ENCODE measurements around the gene GPC6.

GPC6 gene

DNA sequence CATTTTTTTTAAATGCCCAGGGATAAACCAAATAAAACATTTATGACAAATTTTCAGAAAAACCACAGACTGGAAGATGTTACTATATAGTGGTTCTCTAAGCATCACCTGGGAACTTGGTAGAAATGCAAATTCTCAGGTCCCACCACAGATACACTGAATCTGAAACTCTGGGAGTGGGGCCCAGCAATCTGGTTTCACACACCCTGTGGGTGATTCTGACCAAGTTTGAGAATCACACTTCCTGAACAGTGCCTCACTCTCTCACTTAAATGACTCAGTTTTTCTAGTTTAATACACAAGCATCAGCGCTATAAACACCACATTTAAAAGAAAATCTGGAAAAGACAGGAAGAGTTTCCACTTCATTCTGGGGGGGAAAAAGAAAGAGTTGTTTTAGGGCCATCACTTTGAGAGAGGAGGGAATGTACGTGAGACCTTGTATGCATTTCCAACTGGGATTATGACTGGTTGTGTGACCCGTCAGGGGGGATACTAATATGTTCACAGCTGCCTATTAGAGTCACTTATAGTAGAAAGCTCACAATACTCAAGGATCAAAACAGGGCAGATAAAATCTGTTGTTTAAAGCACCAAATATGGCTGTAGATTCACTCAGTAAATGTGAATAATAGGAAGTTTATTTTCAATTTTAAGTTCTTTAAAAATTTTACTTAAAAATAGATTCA, 567.7 kb downstream of the GPC6 start:
- no peak for DNase-seq

DNA sequence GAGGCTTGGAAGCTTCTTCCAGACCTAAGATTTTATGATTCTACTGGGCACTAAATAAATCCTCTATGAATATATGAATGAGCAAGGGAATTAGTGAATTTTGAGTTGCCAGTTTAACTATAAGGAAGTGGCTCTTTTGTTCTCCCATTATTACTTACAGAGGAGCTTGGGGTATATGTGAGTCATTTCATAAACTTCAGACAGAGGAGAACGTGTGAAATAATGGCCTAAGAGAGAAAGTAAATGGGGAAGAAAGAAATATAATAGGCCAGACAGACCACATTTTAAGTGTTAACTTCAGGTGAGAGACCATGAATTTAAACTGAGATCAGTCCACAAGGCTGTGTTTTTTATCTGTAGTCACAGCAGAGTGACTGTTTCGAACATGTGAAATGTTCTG, 570.9 kb downstream of the GPC6 start:
- no peak for DNase-seq

DNA sequence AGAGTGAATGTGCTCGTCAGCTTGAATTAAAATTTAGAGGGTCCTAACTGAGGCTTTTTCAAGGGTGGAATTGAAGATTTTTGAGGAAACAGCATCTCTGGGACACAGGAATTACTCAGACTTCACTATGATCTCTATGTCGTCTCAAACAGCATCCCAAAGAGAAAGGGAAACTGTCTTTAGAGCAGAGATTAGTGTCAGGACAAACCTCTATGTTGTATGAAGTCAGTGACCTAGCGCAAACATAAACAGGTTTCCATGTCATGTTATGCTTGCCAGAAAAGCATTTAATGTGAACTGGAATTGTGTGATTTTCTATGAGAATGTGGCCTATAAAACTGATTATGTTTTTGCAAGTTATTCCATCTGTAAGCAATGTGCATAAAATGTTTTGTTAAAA, 573.7 kb downstream of the GPC6 start:
- DNase-seq = no peak

DNA sequence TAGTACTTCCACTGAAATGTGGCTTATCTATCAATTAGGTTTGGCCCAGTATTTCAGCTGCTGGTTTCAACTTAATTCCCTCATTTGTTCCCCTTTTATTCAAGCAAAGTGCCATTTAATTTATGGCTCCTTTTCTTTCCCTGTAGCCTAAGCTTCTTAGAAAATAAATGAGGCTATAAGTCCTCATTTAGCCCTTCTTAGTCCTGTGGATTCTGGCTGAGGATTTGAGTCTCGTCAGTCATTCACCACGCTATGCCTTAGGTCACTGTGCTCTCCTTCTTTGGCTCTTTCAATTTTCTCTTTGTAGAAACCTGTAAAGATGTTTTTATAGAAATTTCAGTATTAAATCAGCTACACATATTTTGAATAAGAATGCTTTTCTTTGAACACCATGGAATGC, 579.1 kb downstream of the GPC6 start:
- no peak for DNase-seq

DNA sequence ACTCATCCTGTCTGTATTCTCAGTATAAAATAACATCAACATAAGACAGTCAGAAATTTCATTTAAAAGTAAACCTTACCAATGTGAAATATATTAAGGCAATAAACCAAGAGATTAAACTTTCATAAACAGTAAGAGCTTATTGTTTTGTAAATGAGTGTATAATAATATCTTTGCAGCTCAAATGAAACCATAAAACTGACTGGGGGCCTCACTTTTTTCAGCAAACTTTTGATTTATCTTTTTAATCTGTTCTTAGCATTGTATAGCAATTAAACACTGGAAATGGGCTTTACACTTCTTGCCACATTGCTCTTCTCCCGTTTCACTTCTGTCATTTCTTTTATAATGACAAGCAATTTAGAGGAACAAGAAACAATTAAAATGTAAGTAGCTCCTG, 580.3 kb downstream of the GPC6 start:
- no peak for DNase-seq

DNA sequence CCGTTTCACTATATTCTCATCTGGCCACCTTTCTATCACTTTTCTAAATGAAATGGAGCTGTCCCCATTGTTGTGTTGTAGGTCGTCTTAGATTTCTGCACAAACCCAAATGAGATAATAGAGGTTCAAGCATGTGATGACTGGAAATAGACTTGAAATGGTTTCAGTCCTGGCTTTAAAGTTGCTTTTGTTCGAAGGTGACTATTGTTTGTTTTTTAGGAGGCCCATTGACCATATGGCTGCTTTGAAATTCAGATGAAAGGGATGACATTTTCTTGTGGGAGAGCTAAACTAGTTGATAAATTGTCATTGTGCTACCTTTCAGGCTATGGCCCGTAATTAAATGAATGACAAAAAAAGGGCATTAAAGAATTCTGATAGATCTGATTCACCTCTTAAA, 583.7 kb downstream of the GPC6 start:
- DNase-seq = no peak

DNA sequence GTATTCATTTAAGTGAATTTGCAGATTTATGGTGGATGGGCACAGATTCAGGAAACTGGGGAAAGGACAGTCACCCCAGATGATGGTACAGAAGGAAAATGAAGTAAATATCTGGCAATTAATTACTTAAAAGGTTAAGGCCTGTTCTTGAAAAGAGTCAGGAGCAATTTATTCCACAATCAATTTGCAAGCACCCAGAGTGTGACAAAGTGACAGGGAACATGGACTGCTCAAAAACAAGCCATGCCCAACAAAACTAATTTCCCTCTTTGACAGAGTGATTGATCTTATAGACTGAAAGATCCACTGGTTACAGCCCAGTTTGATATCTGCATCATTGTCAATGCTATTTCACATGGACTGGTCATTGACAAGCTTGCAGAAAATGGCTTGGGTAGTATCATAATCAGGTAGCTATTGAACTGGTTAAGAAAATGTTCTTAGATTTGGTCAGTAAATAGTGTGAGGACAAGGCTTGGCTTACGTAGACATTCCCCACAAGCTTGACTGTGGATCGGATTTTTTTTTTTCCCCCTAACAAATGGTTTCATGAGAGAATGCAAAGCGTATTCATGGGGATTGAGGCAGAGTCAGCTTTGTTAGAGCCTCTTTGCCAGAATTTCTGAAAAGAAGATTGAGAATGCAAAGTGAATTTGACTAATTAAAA, 584.6 kb downstream of the GPC6 start:
- no peak for DNase-seq

DNA sequence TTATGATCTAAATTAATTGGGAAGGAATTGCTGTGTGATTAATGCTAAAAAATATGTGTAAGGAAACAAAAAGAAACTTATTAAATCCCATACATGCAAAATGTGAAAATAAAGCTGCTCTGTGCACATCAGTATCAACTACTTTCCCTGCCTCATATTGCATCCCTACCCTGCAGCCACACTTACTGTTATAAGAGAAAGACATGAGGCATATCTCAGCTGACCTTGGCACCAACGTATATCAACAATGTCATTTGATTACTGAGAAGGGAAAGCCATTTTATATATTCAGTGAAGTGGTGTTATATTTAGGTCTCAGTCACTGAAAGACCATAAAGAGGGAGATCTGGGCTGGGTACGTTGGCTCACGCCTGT, 585.1 kb downstream of the GPC6 start:
- DNase-seq = no peak

DNA sequence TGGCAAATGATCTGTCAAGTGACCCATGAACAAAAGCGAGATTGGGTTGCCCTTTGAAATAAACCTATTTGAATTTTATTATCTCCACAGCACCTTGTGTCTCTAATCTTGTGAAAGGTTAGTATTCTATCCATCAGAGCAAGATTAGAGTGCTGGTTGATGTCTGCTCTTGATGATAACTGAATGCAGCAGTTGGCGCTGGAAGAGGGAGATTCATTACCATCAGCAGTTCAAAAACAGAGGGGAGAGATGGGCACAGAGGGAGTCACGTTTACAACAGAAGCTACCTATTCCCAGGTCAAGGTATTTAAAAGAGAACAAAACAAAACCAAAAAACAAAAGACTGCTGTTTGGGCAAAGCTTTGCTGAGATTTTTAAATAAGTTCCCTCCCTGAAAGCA, 588.1 kb downstream of the GPC6 start:
- no peak for DNase-seq

DNA sequence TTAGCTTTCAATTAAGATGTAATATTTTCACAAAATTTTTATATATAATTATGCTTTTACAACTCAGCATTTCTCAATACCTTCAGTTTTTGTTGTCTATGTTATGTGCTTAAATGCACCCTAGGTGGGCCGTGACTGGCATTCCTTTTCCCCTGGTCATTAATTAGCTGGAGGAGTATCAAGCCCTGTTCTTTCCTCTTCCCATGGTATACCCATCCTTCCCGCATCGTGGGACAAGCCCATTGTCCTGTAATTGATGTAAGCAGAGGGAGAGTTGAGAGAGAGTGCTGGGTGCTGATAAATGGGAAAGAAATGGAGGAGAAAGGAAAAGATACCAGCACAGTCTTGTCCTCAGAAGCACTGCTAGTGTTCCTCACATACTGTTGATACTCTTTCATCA, 591.7 kb downstream of the GPC6 start:
- no peak for DNase-seq

DNA sequence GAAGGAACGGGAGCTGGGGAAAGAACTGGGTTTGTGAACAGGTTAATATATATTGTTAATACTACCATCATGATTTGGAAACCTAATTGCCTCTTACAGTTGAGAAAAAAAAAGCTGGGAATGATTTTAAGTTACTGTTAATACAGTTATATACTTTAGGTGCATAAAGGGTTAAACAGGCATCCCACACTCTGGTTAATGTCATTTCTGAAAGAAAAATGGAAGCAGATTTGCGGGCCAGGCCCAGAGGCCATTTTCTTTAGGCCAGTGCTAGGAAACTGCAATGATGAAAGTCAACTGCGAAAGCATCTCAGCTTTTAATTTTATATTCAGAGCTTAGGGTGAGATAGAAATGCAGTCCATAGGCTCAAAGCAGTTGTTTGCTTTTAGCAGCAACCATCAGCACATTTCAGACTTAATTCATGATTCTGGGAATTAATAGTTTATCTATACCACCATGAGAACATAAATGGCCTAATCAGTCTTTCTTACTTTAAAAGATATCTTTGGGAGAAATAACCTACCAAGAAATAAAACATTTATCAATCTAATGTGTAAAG, 592.8 kb downstream of the GPC6 start:
- no peak for DNase-seq

DNA sequence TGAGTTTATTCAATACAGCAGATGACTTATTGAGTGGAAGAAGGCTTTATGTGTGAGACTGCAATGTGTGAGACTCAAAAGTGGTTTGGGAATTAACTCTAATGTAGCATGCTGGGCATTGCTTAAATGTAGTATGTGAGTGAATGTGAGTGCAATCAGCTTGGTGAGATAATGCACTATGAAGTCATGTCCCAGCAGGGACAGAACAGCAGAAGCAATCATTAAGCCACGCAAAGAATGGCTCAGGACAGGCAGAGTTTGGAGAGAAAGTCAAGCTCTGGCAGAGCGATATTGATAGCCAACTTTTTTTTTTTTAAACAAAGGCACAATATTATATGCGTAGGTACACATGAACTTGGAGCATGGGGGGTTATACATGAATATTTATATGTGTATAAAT, 597.7 kb downstream of the GPC6 start:
- DNase-seq = no peak

DNA sequence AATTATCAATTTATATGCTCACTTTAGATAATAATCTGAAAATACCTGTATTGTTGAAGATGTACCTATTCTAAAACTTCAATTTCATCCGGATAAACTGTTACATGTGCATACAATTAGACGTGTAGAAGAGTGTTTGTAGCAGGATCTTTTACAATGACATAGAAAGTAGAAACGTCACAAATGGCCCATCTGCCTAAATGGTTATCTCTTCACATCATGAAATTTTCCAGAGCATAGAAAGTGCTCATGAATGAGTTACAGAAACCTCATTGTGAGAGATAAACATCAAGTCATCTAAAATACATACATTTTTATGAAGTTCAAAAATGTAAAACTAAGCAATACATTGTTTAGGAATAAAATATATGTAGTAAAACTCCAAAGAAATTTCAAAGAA, 607.4 kb downstream of the GPC6 start:
- no peak for DNase-seq

DNA sequence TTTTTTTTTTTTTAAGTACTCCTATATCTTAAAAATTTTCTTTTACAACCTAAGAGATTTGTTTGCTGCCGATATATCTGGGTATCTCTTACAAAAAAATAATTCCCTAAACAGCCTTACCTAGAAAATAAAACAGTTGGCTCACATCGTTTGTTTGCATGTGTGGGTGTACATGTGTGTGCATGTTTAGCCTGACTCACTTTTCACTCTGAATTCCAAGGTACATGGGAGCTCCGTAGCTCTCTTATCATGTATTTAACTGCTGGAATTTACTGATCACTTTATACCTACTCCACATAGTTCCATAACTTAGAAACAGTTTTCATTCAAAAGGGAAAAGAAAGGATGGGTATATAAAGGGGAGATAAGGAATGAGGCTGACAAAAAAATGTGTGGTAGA, 616.5 kb downstream of the GPC6 start:
- no peak for DNase-seq

DNA sequence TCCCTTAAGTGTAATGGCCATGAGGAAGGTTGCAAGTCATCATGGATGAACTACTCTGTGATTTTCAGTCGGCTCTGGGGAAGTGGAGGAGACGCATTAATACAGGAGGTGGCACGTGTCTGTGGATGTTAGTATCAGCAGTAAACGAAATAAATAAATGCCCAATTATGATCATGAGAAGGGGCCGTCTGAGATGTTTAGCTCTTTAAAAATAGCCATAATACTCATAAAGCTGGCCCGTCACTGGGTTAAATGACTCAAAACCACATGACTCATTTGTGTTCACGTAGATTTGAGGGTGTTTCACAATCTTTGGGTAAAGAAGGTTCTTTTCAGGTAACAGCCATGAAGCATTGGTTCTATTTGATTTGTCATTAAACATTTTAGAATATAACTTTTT, 620.6 kb downstream of the GPC6 start:
- no peak for DNase-seq

DNA sequence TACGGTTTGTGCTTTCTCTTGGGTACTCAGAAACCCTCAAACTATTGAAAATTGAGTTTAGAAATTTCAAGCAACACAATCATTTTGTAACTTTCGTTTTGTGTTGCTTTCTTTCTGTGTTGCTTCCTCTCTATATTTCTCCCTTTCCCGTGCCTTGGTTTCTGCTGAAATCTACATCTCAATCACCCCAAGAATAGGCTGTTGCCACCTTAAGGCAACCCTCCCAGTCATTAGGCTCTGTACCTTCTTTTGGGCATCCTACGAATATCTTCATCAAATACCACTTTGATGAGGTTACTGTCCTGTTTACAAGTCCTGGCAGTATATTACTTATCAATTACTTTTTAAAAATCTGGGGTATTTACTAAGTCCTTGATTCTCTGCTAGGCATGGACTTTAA, 621.6 kb downstream of the GPC6 start:
- no peak for DNase-seq

DNA sequence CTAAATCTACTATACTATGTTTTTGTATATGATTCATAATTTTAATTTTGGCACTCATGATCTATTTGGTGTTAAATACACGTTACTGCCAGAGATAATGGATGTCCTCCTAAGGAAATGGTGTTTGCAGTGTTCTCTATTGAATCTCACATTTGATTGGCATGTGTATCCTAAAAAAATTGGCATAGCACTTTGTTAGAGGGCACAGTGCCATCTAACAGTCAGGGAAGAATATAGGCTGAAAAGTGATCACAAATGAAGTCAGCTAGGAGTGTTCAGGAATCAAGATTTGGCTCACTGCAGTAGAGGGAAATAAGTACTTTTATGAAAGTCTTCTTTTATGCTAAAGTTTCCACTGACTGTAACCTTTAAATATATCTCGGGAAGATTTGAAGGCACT, 624.6 kb downstream of the GPC6 start:
- no peak for DNase-seq

DNA sequence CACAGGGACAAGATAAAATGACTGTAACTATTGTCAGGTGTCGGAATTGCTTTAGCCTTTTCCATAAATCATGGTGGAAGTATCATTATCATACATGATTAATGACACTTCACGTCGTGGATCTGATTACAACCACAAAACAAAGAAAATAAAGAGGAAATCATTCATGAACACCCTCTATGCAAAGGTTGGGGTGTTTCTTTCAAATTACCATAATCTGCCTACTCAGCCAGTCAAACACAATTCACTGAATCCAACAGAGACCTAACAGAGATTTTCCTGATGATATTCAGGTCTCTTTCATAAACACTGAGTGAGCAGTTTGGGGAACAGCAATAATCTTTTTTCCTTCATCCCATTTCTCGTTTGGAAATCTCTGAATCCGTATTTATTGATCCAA, 627.3 kb downstream of the GPC6 start:
- no peak for DNase-seq

DNA sequence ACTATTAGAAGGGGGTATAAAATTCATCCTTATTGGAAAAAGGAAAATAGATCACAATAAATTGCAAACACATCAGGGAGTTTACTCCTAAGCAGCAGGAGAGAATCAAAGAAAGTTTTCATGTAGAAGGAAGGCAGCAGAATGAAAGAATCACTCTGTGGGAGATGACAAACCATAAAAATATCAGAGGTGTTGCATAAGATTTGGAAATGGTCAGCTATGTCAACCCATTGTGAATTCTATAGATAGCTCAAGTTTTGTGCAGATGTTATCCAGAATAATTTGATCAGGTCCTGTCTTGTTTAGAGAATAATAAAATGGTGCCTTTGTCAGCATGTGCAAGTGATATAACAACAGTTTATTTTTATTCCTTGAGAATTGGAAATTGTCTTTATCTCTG, 630.5 kb downstream of the GPC6 start:
- no peak for DNase-seq

DNA sequence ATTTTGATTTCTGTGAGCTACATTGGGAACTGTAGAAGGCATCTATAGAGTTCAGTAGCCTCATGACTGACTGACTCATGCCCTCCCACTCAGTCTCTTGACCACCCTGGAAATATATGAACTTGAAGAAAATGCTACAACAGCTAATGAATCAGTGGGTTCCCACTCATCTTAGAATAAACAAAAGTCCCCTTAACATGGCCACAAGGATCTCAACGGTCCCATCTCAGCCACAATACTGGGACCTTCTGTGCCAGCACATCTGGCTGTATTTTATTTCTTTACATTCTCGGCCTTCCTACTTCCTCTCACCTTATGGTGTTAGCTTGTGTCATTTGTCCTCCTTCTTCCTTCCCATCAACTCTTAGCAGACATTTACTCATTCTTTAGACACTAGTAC, 633.1 kb downstream of the GPC6 start:
- DNase-seq = no peak

DNA sequence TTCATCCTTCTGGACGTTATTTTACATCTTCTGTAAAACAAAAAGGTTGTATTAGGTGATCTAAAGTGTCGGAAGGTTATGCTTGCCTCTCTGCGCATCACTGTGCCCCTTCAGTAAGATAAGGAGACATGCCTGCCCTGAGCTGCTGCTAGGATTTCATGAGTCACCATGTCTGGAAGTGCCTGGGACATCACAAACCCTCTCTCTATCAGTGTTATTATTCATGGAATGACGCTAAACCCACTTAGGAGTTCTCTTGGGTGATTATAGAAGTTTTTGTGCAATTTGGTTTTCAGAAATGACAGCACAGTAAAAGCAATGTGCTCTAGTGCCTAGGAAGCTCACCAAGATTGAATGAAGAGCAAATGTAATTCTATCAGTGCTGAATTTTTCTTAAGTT, 635.2 kb downstream of the GPC6 start:
- DNase-seq = no peak

DNA sequence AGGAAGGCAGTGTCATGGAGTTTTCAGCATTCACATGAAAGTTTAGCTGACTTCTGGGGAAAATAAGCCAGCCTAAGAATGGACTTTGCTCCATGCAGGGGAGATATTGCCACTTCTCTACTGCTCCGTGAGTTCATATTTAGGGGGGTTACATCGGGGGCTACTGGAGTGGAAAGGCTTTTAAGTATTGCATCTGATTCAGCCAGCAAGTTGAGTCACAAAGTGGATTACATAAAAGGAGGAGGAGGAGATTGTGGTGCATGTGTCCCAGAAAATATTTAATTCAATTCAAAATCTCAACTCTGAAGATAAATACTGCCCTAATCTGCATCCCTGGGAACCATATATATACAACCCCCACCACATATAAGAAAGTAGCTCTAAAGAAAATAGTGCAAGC, 635.7 kb downstream of the GPC6 start:
- no peak for DNase-seq

DNA sequence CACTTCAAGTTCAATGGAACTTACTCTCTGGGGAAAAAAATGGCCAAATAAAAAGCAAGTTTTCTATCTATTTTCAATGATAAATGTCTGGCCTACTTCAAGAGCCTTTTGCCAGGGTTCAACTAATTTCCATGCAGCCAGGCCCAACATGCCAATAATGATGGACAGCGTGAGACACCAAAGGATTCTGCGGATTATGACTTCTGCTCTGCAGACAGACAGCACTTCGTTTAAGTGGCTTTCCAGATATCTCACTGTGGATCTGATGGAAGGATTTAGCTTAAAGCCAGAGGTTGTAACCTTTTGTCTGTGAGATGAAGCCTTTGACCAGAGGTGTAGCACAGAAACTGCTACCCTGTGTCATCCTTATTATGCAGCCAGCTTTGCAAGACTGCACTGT, 638.6 kb downstream of the GPC6 start:
- DNase-seq = no peak

DNA sequence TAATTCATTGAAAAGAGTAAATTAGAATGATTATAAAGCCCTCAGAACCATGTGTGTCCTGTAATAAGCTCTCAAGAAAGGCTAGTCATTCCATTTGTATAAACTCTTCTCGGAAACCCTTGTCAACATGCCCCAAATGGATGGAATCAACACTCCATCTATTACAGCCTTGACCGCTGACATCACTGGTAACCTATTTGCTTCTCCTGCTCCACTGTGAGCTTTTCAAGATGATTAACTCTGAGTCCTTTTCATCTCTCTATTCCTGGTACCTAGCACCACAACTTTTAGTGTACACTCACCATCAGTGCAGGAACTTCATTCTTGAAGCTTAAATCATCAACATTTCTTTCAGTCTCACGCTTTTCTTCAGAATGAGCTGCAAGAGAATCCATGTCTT, 640.9 kb downstream of the GPC6 start:
- DNase-seq = no peak

DNA sequence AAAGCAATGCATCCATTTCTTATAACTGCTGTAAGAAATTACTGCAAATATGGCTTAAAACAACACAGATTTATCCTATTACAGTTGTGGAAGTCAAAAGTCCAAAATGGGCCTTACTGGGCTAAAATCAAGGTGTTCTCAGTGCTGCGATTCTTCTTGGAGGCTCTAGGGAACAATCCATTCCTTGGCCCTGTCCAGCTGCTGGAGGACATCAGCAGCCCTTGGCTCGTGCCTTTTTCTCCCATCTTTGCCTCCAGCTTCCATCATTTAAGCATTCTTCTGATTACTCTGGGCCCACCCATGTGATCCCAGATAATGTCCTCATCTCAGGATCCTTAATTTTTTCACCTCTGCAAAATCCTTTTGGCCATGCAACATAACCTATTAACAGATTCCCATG, 645.8 kb downstream of the GPC6 start:
- no peak for DNase-seq
